AG08396 (cell line): ENCODE results near the gene HRH2.

ENCODE experiments used
- DNase-seq: peaks from one replicate; pipeline ENCODE4 v3.0.0; 2012; ENCODE audit warnings: low spot score, mixed read lengths

The HRH2 gene

GRCh38 chr5:175692235-175692995 lies 34.5 kb downstream of the HRH2 start:
- no peak for DNase-seq

GRCh38 chr5:175692996-175693710 lies 35.3 kb downstream of the HRH2 start:
- no peak for DNase-seq

GRCh38 chr5:175693741-175694140 lies 35.9 kb downstream of the HRH2 start:
- DNase-seq, result no peak

GRCh38 chr5:175694371-175695160 lies 36.7 kb downstream of the HRH2 start:
- DNase-seq, result no peak

- DNase-seq, result no peak
Observed at GRCh38 chr5:175695161-175696126, 37.6 kb downstream of the HRH2 start.

GRCh38 chr5:175696139-175696854 lies 38.4 kb downstream of the HRH2 start:
- DNase-seq, result no peak

GRCh38 chr5:175696855-175697198 lies 39.0 kb downstream of the HRH2 start:
- no peak for DNase-seq

GRCh38 chr5:175697846-175698245 lies 40.0 kb downstream of the HRH2 start:
- no peak for DNase-seq

GRCh38 chr5:175698401-175699115 lies 40.7 kb downstream of the HRH2 start:
- DNase-seq, result no peak

- no peak for DNase-seq
Observed at GRCh38 chr5:175700991-175701390, 43.1 kb downstream of the HRH2 start.

- DNase-seq, result no peak
Observed at GRCh38 chr5:175701797-175702196, 43.9 kb downstream of the HRH2 start.

GRCh38 chr5:175706499-175706898 lies 48.6 kb downstream of the HRH2 start:
- no peak for DNase-seq

GRCh38 chr5:175707751-175708375 lies 50.0 kb downstream of the HRH2 start:
- no peak for DNase-seq

- no peak for DNase-seq
Observed at GRCh38 chr5:175709276-175709781, 51.5 kb downstream of the HRH2 start.

- no peak for DNase-seq
Observed at GRCh38 chr5:175710326-175710725, 52.5 kb downstream of the HRH2 start.

- DNase-seq, result no peak
Observed at GRCh38 chr5:175711031-175711430, 53.2 kb downstream of the HRH2 start.

GRCh38 chr5:175711472-175712312 lies 53.8 kb downstream of the HRH2 start:
- DNase-seq, result no peak

GRCh38 chr5:175712313-175712680 lies 54.4 kb downstream of the HRH2 start:
- DNase-seq, result no peak

- DNase-seq, result no peak
Observed at GRCh38 chr5:175712681-175713085, 54.8 kb downstream of the HRH2 start.
